Measurements from ENCODE around the gene TIMP2. TPM values are rescaled to one million over a fixed set of nuclear protein-coding genes. Genes with fewer than 3 reads are reported as not detected.

Gene TIMP2
- total and polyA plus RNA-seq, 4 donors: 8.9 to 37.6 (median 10.1) TPM

DNA sequence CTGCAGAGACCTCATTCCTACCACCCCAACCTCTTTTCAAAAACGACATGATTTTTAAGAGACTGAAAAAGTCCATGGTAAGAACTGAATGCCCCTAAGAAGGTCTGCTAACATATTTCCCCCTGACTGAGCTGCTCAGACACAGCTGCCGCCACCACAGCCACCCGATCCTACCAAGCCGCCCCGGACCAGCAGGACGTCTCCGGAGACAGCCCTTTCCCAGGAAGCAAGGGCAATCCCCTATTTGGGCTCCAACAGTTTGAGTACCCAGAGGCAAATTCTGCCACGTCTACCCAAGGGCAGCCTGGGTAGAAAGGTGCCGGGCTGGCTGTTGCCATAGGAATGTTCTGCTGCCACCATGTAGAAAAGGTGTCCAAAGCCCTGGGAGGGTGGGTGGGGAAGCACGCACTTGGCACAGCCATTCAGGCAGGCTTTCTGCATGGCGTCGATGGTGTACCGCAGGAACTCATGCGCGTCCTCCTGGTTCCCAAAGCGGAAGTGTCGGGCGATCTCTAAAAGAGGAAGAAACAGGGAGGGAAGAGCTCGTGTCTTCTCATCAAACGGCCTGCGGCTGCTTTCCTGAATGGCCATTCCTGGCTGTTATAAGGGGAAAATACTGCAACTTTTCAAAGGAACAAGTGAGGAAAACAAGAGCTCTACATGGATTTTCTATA lies 98.2 kb downstream of the TIMP2 start:
- WGBS: 87% methylated on average over 21 of the region's 21 CpGs
- Histone ChIP-seq H3K9me3 (ENCODE audit: control insufficient read depth in 4 of 4, low read length in 3 of 4) (no peaks in the 10 kb centered on the region), H3K27me3 (ENCODE audit: control insufficient read depth in 4 of 4, insufficient read depth in 4 of 4, low read length in 3 of 4) (no peaks in the 10 kb centered on the region), H3K9ac (ENCODE audit: low read depth in 1 of 2, low read length in 2 of 2) (no peak overlapping the region), H3K27ac (ENCODE audit: low read depth in 1 of 2, low read length in 2 of 2) (no peak overlapping the region), H3K4me1 (ENCODE audit: control insufficient read depth in 4 of 4, insufficient read depth in 4 of 4, low read length in 3 of 4) (peaks cover 0 to 1% (median under 1%) of the 10 kb centered on the region in 4 donors), H3K36me3 (ENCODE audit: control insufficient read depth in 4 of 4, insufficient read depth in 3 of 4, low read depth in 1 of 4, low read length in 3 of 4) (peaks cover 30 to 80% (median 64%) of the 10 kb centered on the region in 4 donors), H3K4me3 (ENCODE audit: low read depth in 1 of 3, low read length in 3 of 3) (no peak overlapping the region)
- TF ChIP-seq GABPA (IDR thresholded peaks at IDR 0.05 in 1 of 2, conservative IDR thresholded peaks at IDR 0.05 in 1 of 2) (no peak), FOXA2 (IDR thresholded peaks at IDR 0.05) (no peak), JUND (IDR thresholded peaks at IDR 0.05) (no peak), HNF4G (IDR thresholded peaks at IDR 0.05) (no peak), RAD21 (IDR thresholded peaks at IDR 0.05) (no peak), RXRA (IDR thresholded peaks at IDR 0.05) (no peak), FOXA1 (IDR thresholded peaks at IDR 0.05) (no peak)
- TF ChIP-seq, protein P1, sequence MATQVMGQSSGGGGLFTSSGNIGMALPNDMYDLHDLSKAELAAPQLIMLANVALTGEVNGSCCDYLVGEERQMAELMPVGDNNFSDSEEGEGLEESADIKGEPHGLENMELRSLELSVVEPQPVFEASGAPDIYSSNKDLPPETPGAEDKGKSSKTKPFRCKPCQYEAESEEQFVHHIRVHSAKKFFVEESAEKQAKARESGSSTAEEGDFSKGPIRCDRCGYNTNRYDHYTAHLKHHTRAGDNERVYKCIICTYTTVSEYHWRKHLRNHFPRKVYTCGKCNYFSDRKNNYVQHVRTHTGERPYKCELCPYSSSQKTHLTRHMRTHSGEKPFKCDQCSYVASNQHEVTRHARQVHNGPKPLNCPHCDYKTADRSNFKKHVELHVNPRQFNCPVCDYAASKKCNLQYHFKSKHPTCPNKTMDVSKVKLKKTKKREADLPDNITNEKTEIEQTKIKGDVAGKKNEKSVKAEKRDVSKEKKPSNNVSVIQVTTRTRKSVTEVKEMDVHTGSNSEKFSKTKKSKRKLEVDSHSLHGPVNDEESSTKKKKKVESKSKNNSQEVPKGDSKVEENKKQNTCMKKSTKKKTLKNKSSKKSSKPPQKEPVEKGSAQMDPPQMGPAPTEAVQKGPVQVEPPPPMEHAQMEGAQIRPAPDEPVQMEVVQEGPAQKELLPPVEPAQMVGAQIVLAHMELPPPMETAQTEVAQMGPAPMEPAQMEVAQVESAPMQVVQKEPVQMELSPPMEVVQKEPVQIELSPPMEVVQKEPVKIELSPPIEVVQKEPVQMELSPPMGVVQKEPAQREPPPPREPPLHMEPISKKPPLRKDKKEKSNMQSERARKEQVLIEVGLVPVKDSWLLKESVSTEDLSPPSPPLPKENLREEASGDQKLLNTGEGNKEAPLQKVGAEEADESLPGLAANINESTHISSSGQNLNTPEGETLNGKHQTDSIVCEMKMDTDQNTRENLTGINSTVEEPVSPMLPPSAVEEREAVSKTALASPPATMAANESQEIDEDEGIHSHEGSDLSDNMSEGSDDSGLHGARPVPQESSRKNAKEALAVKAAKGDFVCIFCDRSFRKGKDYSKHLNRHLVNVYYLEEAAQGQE (IDR thresholded peaks at IDR 0.05): no peak
- TF ChIP-seq, protein P2, sequence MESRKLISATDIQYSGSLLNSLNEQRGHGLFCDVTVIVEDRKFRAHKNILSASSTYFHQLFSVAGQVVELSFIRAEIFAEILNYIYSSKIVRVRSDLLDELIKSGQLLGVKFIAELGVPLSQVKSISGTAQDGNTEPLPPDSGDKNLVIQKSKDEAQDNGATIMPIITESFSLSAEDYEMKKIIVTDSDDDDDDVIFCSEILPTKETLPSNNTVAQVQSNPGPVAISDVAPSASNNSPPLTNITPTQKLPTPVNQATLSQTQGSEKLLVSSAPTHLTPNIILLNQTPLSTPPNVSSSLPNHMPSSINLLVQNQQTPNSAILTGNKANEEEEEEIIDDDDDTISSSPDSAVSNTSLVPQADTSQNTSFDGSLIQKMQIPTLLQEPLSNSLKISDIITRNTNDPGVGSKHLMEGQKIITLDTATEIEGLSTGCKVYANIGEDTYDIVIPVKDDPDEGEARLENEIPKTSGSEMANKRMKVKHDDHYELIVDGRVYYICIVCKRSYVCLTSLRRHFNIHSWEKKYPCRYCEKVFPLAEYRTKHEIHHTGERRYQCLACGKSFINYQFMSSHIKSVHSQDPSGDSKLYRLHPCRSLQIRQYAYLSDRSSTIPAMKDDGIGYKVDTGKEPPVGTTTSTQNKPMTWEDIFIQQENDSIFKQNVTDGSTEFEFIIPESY (IDR thresholded peaks at IDR 0.05): no peak
- no peak for DNase-seq (ENCODE audit: low spot score)

DNA sequence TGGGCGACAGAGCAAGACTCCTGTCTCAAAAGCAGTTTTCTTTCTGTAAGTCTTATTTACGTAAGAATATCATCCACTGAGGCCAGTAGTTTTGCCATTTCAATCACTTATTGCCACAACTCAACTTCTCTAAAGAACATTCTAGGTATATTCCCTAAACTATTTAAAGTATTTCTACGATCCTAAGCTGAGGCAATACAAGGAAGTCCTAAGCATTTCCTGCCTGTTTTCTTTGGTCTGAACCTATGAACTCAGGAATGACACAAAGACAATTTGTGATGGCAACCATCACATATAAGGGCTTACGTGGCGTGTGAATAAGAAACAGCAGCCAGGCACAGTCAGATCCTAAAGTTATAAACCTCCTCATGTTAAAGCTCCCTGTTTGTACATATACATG lies 98.8 kb downstream of the TIMP2 start:
- H3K27me3 ChIP-seq (ENCODE audit: control insufficient read depth in 4 of 4, insufficient read depth in 4 of 4, low read length in 3 of 4): no peaks in the 10 kb centered on the region
- no peaks in the 10 kb centered on the region for H3K9me3 ChIP-seq (ENCODE audit: control insufficient read depth in 4 of 4, low read length in 3 of 4)
- H3K36me3 ChIP-seq (ENCODE audit: control insufficient read depth in 4 of 4, insufficient read depth in 3 of 4, low read depth in 1 of 4, low read length in 3 of 4): peaks cover 29 to 86% (median 63%) of the 10 kb centered on the region in 4 donors
- 88% methylated on average over 5 of the region's 5 CpGs for WGBS
- no peak overlapping the region for H3K4me3 ChIP-seq (ENCODE audit: low read depth in 1 of 3, low read length in 3 of 3)
- TF ChIP-seq FOXA2 (IDR thresholded peaks at IDR 0.05) (no peak), RAD21 (IDR thresholded peaks at IDR 0.05) (no peak), GABPA (IDR thresholded peaks at IDR 0.05 in 1 of 2, conservative IDR thresholded peaks at IDR 0.05 in 1 of 2) (no peak), HNF4G (IDR thresholded peaks at IDR 0.05) (no peak), SP1 (IDR thresholded peaks at IDR 0.05) (no peak), NR2F2 (IDR thresholded peaks at IDR 0.05) (no peak)
- TF ChIP-seq, protein P2 (IDR thresholded peaks at IDR 0.05): no peak
- TF ChIP-seq, protein P1 (IDR thresholded peaks at IDR 0.05): no peak
- TF ChIP-seq, protein P3, sequence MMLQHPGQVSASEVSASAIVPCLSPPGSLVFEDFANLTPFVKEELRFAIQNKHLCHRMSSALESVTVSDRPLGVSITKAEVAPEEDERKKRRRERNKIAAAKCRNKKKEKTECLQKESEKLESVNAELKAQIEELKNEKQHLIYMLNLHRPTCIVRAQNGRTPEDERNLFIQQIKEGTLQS (IDR thresholded peaks at IDR 0.05): no peak
- no peaks in the 10 kb centered on the region for H3K4me1 ChIP-seq (ENCODE audit: control insufficient read depth in 4 of 4, insufficient read depth in 4 of 4, low read length in 3 of 4)
- H3K27ac ChIP-seq (ENCODE audit: low read depth in 1 of 2, low read length in 2 of 2): no peak overlapping the region
- H3K9ac ChIP-seq (ENCODE audit: low read depth in 1 of 2, low read length in 2 of 2): no peak overlapping the region
- no peak for DNase-seq (ENCODE audit: low spot score)
